Measurements from ENCODE around the gene LRRC3. TPM values are rescaled to one million over a fixed set of nuclear protein-coding genes. Genes with fewer than 3 reads are reported as not detected.

Gene LRRC3
- total and polyA plus RNA-seq, 2 of the 8 experiments (the other 6 are each of a cell fraction or from before 2014, with no cell fraction given): 3.1 to 5.4 TPM

GRCh38 chr21:44499631-44500030 lies 44.3 kb downstream of the LRRC3 start:
- ChIA-PET CTCF (ENCODE audit: partially characterized antibody) (interaction anchor here (1.0 to 1.6 kb wide), 2 partner anchors 10 to 294 kb away, joined by 3 read pairs; no protein-coding TSS in a partner anchor), POLR2A (ENCODE audit: partially characterized antibody) (no interaction called here)
- no peak overlapping the region for H2BK12ac ChIP-seq (ENCODE audit: low read depth, low read length)

More at GRCh38 chr21:44499631-44500030, 44.3 kb downstream of the LRRC3 start:
- H4K20me1 ChIP-seq (replicated peaks in 1 of 2; ENCODE audit: control insufficient read depth in 1 of 2, insufficient read depth in 2 of 2, low read length in 2 of 2): no peaks in the 10 kb centered on the region
- no peak overlapping the region for H3K27ac ChIP-seq (ENCODE audit: low read depth, low read length)
- no peak overlapping the region for H3K14ac ChIP-seq (ENCODE audit: insufficient read length)
- H2AFZ ChIP-seq (ENCODE audit: low read length): no peak overlapping the region
- no peak overlapping the region for H4K5ac ChIP-seq (ENCODE audit: insufficient read length, low read depth, low read length)
- no peak overlapping the region for H4K91ac ChIP-seq (replicated peaks; ENCODE audit: insufficient read length, low read length)
- H3K27me3 ChIP-seq (replicated peaks in 1 of 4; ENCODE audit: control insufficient read depth in 3 of 4, extremely low read depth in 1 of 4, insufficient read depth in 3 of 4, low read length in 3 of 4): no peaks in the 10 kb centered on the region; a peak in 1 of 7 replicates
- H2BK120ac ChIP-seq (replicated peaks; ENCODE audit: low read depth, low read length): no peak overlapping the region
- no peak overlapping the region for H4K8ac ChIP-seq (ENCODE audit: extremely low read depth, insufficient read depth, low read length)
- no peak overlapping the region for H2BK20ac ChIP-seq (ENCODE audit: low read length)
- no peak overlapping the region for H3K56ac ChIP-seq (replicated peaks; ENCODE audit: insufficient read length, low read depth, low read length)
- H3K18ac ChIP-seq (ENCODE audit: extremely low read depth, low read length): no peak overlapping the region
- peaks cover 0 to 18% (median 8%) of the 10 kb centered on the region in 4 experiments; a peak in 5 of 7 replicates for H3K4me1 ChIP-seq (replicated peaks in 1 of 4; ENCODE audit: control insufficient read depth in 3 of 4, insufficient read depth in 4 of 4, low read length in 3 of 4)
- H3K36me3 ChIP-seq (ENCODE audit: control insufficient read depth in 2 of 4, insufficient read depth in 4 of 4, low read length in 3 of 4): 0 out of 8 replicates have a peak, but pooled peaks cover 0 to 2% (median 0%) of the 10 kb centered on the region in 4 experiments
- TF ChIP-seq PHF8 (conservative IDR thresholded peaks at IDR 0.05; ENCODE audit: low read depth, low read length) (no peak), TCF12 (IDR thresholded peaks at IDR 0.05; ENCODE audit: low read depth, low read length) (no peak), MAX (IDR thresholded peaks at IDR 0.05) (no peak), KDM5A (IDR thresholded peaks at IDR 0.05; ENCODE audit: low read length) (no peak), SP2 (IDR thresholded peaks at IDR 0.05; ENCODE audit: low read length) (no peak), TAF1 (IDR thresholded peaks at IDR 0.05; ENCODE audit: low read depth, low read length) (no peak), SP4 (IDR thresholded peaks at IDR 0.05; ENCODE audit: low read length) (no peak), JUN (IDR thresholded peaks at IDR 0.05; ENCODE audit: low read depth, low read length) (no peak), JUND (IDR thresholded peaks at IDR 0.05; ENCODE audit: low read length) (no peak), SIRT6 (IDR thresholded peaks at IDR 0.05; ENCODE audit: low read length) (no peak)
- H3K9me3 ChIP-seq (ENCODE audit: insufficient read depth in 2 of 2, low read depth in 1 of 2, low read length in 1 of 2): no peaks in the 10 kb centered on the region
- DNase-seq (ENCODE audit: low read depth in 1 of 2, low spot score in 2 of 2) (no peak), FAIRE-seq (no peak)
- no peak overlapping the region for H2BK15ac ChIP-seq (ENCODE audit: low read length)
- H3K23ac ChIP-seq (ENCODE audit: insufficient read length): no peak overlapping the region
- no peaks in the 10 kb centered on the region for H3K79me2 ChIP-seq (ENCODE audit: control insufficient read depth in 1 of 2, insufficient read depth in 2 of 2, low read length in 2 of 2)
- no peak overlapping the region for H3K4ac ChIP-seq (replicated peaks; ENCODE audit: insufficient read length, low read depth, low read length)
- H3K4me2 ChIP-seq (ENCODE audit: insufficient read depth in 1 of 2, low read depth in 2 of 2, low read length in 2 of 2): no peak overlapping the region
- no peak overlapping the region for H2AK5ac ChIP-seq (ENCODE audit: low read depth, low read length)
- H3K9ac ChIP-seq (replicated peaks in 1 of 4; ENCODE audit: extremely low read depth in 1 of 4, low read depth in 3 of 4, low read length in 3 of 4): no peak overlapping the region
- no peaks in the 10 kb centered on the region; the same call in 1 of the 2 replicates for H3K79me1 ChIP-seq (ENCODE audit: low read depth, low read length)
- no peaks in the 10 kb centered on the region for H3K23me2 ChIP-seq (ENCODE audit: low read depth, low read length)
- no peak overlapping the region for H3K4me3 ChIP-seq (ENCODE audit: extremely low read depth in 1 of 4, insufficient read depth in 2 of 4, low read depth in 3 of 4, low read length in 4 of 4)
- 92% methylated on average over 17 of the region's 23 CpGs; no CpG with 5 or more reads in 1 of the 2 experiments for WGBS, 2 experiments (ENCODE audit: extremely low coverage in 1 of 2, insufficient coverage in 1 of 2, insufficient read length in 1 of 2, insufficient replicate concordance in 2 of 2, low coverage in 1 of 2, low lambda C conversion rate in 2 of 2, missing lambda C conversion rate in 1 of 2)
- no peak overlapping the region for H2BK5ac ChIP-seq (ENCODE audit: low read depth, low read length)

Measured in H1 (cell line).